Liver (tissue), 9 donors: ENCODE measurements around the gene MBNL2. TPM values are rescaled to one million over a fixed set of nuclear protein-coding genes. Genes with fewer than 3 reads are reported as not detected.

ENCODE experiments used
- DNase-seq: peaks from one replicate; pipeline ENCODE4 v3.0.0-alpha.2; 2017; ENCODE audit warnings: low spot score
- H3K27ac ChIP-seq, 2 donors: one replicate each; pipeline ENCODE4 v1.7.0; 2013; ENCODE audit warnings: inconsistent platforms in 2 of 2, low read length in 2 of 2, control low read depth in 1 of 2, low read depth in 1 of 2, mild to moderate bottlenecking in 1 of 2
- H3K27me3 ChIP-seq, 4 donors: one replicate each; pipeline versions ENCODE4 v1.6.1 to v1.7.0; 2013; ENCODE audit warnings: low read length in 3 of 4, inconsistent platforms in 1 of 4, mild to moderate bottlenecking in 1 of 4, moderate library complexity in 1 of 4; ENCODE audit not compliant: control insufficient read depth in 4 of 4, insufficient read depth in 4 of 4
- H3K36me3 ChIP-seq, 4 donors: one replicate each; pipeline versions ENCODE4 v1.6.1 to v1.7.0; 2013; ENCODE audit warnings: low read length in 3 of 4, mild to moderate bottlenecking in 3 of 4, low read depth in 1 of 4, moderate library complexity in 1 of 4; ENCODE audit not compliant: control insufficient read depth in 4 of 4, insufficient read depth in 3 of 4
- H3K4me1 ChIP-seq, 4 donors: one replicate each; pipeline versions ENCODE4 v1.6.1 to v1.7.0; 2013; ENCODE audit warnings: low read length in 3 of 4, mild to moderate bottlenecking in 3 of 4, moderate library complexity in 1 of 4; ENCODE audit not compliant: control insufficient read depth in 4 of 4, insufficient read depth in 4 of 4
- H3K4me3 ChIP-seq, 3 donors: one replicate each; pipeline versions ENCODE4 v1.6.1 to v1.7.0; 2013; ENCODE audit warnings: low read length in 3 of 3, control low read depth in 1 of 3, low read depth in 1 of 3, mild to moderate bottlenecking in 1 of 3
- H3K9ac ChIP-seq, 2 donors: one replicate each; pipeline ENCODE4 v1.7.0; 2013; ENCODE audit warnings: low read length in 2 of 2, mild to moderate bottlenecking in 2 of 2, moderate library complexity in 2 of 2, control low read depth in 1 of 2, low read depth in 1 of 2
- H3K9me3 ChIP-seq, 4 donors: one replicate each; pipeline versions ENCODE4 v1.6.1 to v1.7.0; 2013; ENCODE audit warnings: low read length in 3 of 4; ENCODE audit not compliant: control insufficient read depth in 4 of 4
- EGR1 ChIP-seq, 2 donors: IDR thresholded peaks; 2 replicates each; pipeline ENCODE4 v1.6.1; 2016 to 2018; ENCODE audit warnings: antibody characterized with exemption in 2 of 2, low read depth in 2 of 2
- FOXA1 ChIP-seq: IDR thresholded peaks from 2 replicates; pipeline ENCODE4 v1.6.1; 2016; ENCODE audit warnings: antibody characterized with exemption
- FOXA2 ChIP-seq: IDR thresholded peaks from 2 replicates; pipeline ENCODE4 v1.6.1; 2016; ENCODE audit warnings: antibody characterized with exemption
- HNF4A ChIP-seq, 2 donors: conservative IDR thresholded peaks; 2 replicates each; pipeline ENCODE4 v1.6.1; 2016; ENCODE audit warnings: antibody characterized with exemption in 2 of 2, mild to moderate bottlenecking in 2 of 2
- JUND ChIP-seq, 2 donors: IDR thresholded peaks; 2 replicates each; pipeline ENCODE4 v1.6.1; 2016; ENCODE audit warnings: antibody characterized with exemption in 2 of 2
- NR2F2 ChIP-seq: IDR thresholded peaks from 2 replicates; pipeline ENCODE4 v1.6.1; 2016; ENCODE audit warnings: antibody characterized with exemption
- RAD21 ChIP-seq, 2 donors: IDR thresholded peaks; 2 replicates each; pipeline ENCODE4 v1.6.1; 2016; ENCODE audit warnings: antibody characterized with exemption in 2 of 2, mild to moderate bottlenecking in 2 of 2
- RXRA ChIP-seq, 2 donors: IDR thresholded peaks; 2 replicates each; pipeline ENCODE4 v1.6.1; 2017 to 2018; ENCODE audit warnings: antibody characterized with exemption in 2 of 2, mild to moderate bottlenecking in 1 of 2
- SP1 ChIP-seq: IDR thresholded peaks from 2 replicates; pipeline ENCODE4 v1.6.1; 2018; ENCODE audit warnings: antibody characterized with exemption, mild to moderate bottlenecking
- TAF1 ChIP-seq: conservative IDR thresholded peaks from 2 replicates; pipeline ENCODE4 v1.6.1; 2016; ENCODE audit warnings: antibody characterized with exemption, mild to moderate bottlenecking
- YY1 ChIP-seq: IDR thresholded peaks from 2 replicates; pipeline ENCODE4 v1.6.1; 2016; ENCODE audit warnings: antibody characterized with exemption, mild to moderate bottlenecking
- WGBS: extraction: QIAGEN DNeasy Blood & Tissue Kit; methylation state at CpG from one replicate; pipeline ENCODE4 v1.1.7; 2013; 5-methylcytosine and 5-hydroxymethylcytosine counted together
- polyA plus RNA-seq, 2 donors: library from polyadenylated mRNA; stranded (reverse) in 1 of 2; unstranded in 1 of 2; fragments of 200-250 nt in 1 of 2; fragments of >200 nt in 1 of 2; fragmentation: Nextera tagmentation in 1 of 2; extraction: Ambion mirVana in 1 of 2; gene quantifications; one replicate each; pipeline versions ENCODE4 v1.2.1 to v1.2.3, GENCODE V29; 2013 to 2015
- total RNA-seq, 2 donors: library from RNA; depleted of rRNA; stranded (reverse); fragments of >200 nt; gene quantifications; one replicate each; pipeline ENCODE4 v1.2.3, GENCODE V29; 2014
- TF ChIP-seq, protein P1 (sequence below): IDR thresholded peaks from 2 replicates; pipeline ENCODE4 v1.6.1; 2016; ENCODE audit warnings: antibody characterized with exemption, mild to moderate bottlenecking
- TF ChIP-seq, protein P2 (sequence below): IDR thresholded peaks from 2 replicates; pipeline ENCODE4 v1.6.1; 2016; ENCODE audit warnings: antibody characterized with exemption
- TF ChIP-seq, protein P3 (sequence below): IDR thresholded peaks from 2 replicates; pipeline ENCODE4 v1.6.1; 2016; ENCODE audit warnings: antibody characterized with exemption
- donor health status: healthy.
- donor health status: healthy.
- donor health status: healthy.
- donor health status: healthy.
- donor health status: healthy.

Gene MBNL2
- total and polyA plus RNA-seq, 4 donors: 16.0 to 49.6 (median 36.8) TPM

DNA sequence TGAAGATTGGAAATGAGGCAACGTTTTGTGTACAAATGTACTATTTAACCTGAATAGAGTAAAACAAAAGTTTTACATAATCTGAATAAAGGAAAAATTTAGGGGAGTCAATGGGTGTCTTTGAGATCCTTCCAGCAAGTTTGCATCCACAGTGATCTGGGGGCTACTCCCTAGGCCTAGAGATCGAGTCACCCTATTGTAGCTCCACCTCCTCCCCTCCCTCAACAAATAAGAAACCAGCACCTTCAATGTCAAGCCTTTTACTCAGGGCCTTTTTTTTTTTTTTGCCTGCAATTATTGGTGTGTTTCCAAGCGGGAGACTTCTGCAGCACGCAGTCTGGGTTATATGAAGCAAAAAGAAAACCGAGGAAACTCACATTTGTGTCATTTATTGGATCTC is 195.6 kb downstream of the MBNL2 start (continued):
- TF ChIP-seq, protein P1, sequence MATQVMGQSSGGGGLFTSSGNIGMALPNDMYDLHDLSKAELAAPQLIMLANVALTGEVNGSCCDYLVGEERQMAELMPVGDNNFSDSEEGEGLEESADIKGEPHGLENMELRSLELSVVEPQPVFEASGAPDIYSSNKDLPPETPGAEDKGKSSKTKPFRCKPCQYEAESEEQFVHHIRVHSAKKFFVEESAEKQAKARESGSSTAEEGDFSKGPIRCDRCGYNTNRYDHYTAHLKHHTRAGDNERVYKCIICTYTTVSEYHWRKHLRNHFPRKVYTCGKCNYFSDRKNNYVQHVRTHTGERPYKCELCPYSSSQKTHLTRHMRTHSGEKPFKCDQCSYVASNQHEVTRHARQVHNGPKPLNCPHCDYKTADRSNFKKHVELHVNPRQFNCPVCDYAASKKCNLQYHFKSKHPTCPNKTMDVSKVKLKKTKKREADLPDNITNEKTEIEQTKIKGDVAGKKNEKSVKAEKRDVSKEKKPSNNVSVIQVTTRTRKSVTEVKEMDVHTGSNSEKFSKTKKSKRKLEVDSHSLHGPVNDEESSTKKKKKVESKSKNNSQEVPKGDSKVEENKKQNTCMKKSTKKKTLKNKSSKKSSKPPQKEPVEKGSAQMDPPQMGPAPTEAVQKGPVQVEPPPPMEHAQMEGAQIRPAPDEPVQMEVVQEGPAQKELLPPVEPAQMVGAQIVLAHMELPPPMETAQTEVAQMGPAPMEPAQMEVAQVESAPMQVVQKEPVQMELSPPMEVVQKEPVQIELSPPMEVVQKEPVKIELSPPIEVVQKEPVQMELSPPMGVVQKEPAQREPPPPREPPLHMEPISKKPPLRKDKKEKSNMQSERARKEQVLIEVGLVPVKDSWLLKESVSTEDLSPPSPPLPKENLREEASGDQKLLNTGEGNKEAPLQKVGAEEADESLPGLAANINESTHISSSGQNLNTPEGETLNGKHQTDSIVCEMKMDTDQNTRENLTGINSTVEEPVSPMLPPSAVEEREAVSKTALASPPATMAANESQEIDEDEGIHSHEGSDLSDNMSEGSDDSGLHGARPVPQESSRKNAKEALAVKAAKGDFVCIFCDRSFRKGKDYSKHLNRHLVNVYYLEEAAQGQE: no peak
- no peak for TF ChIP-seq YY1
- TF ChIP-seq HNF4A (conservative IDR thresholded peaks at IDR 0.05): no peak
- no peak for TF ChIP-seq RXRA (IDR thresholded peaks at IDR 0.05)

DNA sequence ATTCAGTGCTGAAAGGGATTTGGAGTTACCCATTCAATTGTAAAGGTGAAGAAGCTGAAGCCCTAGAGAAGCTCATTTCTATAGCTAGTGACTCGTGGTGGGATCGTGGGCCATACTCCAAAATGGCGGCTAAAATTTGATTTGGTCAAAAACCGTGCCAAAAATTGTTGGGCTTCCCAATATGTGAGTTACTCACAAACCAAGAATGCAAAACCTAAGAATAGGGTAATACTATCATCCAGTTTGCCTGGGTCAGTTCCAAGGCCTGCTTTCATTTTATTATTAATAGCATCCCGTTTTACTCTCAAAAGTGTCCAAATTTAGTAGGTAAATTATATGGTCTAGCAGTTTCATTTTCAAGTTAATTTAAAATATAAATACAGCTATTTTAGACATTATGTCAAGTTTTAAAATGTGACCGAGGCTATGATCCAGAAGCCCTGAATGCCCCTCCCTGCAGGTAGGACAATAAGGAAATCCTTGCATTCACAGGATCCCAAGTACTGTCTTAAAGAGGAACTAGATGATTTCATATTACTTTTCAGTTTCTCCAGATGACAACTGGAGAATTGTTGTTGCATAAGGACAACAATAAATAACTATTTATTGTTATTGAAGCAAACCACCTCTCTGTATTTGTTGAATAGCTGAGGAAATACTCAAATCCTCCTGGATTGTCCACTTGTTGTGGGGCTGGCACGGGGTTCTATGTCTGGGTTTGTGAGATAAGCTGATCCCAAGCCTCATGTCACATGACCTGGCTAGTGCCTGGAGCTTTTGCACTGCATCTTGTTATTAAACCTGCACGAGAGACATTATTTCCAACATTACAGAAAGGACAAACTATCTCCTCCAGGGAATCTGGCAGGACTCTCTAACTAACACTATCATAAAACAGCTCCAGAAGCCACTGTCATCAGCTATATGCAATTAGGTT is 200.3 kb downstream of the MBNL2 start:
- 87% methylated on average over 8 of the region's 8 CpGs for WGBS
- Histone ChIP-seq H3K4me3 (no peak overlapping the region), H3K4me1 (no peaks in the 10 kb centered on the region), H3K9ac (no peak overlapping the region), H3K27me3 (no peaks in the 10 kb centered on the region), H3K27ac (no peak overlapping the region), H3K9me3 (no peaks in the 10 kb centered on the region), H3K36me3 (no peaks in the 10 kb centered on the region)
- TF ChIP-seq, protein P1: no peak
- TF ChIP-seq NR2F2 (no peak), SP1 (no peak), TAF1 (no peak), JUND (IDR thresholded peaks at IDR 0.05) (no peak), FOXA1 (no peak), YY1 (no peak), EGR1 (IDR thresholded peaks at IDR 0.05; ENCODE audit: low read depth in 2 of 2) (no peak), FOXA2 (no peak), RAD21 (IDR thresholded peaks at IDR 0.05) (no peak)
- TF ChIP-seq, protein P2, sequence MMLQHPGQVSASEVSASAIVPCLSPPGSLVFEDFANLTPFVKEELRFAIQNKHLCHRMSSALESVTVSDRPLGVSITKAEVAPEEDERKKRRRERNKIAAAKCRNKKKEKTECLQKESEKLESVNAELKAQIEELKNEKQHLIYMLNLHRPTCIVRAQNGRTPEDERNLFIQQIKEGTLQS: no peak
- TF ChIP-seq, protein P3, sequence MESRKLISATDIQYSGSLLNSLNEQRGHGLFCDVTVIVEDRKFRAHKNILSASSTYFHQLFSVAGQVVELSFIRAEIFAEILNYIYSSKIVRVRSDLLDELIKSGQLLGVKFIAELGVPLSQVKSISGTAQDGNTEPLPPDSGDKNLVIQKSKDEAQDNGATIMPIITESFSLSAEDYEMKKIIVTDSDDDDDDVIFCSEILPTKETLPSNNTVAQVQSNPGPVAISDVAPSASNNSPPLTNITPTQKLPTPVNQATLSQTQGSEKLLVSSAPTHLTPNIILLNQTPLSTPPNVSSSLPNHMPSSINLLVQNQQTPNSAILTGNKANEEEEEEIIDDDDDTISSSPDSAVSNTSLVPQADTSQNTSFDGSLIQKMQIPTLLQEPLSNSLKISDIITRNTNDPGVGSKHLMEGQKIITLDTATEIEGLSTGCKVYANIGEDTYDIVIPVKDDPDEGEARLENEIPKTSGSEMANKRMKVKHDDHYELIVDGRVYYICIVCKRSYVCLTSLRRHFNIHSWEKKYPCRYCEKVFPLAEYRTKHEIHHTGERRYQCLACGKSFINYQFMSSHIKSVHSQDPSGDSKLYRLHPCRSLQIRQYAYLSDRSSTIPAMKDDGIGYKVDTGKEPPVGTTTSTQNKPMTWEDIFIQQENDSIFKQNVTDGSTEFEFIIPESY: no peak
- no peak for DNase-seq
